Measurements from ENCODE around the gene LURAP1L. TPM values are rescaled to one million over a fixed set of nuclear protein-coding genes. Genes with fewer than 3 reads are reported as not detected.

Gene LURAP1L
- total RNA-seq, 4 donors from 2014 or later, result 1.5 to 15.6 (median 9.4) TPM

- TF ChIP-seq CTCF (IDR thresholded peaks at IDR 0.05) (no peak), POLR2A (IDR thresholded peaks at IDR 0.05) (no peak)
Observed at GRCh38 chr9:12808569-12808968, 33.7 kb downstream of the LURAP1L start.

GRCh38 chr9:12809720-12810119, 34.9 kb downstream of the LURAP1L start:
- Histone ChIP-seq H3K27me3 (no peaks in the 10 kb centered on the region), H3K36me3 (no peaks in the 10 kb centered on the region), H3K9me3 (no peaks in the 10 kb centered on the region), H3K4me3 (no peak overlapping the region), H3K27ac (no peak overlapping the region), H3K4me1 (no peaks in the 10 kb centered on the region)
- no peak for DNase-seq
- TF ChIP-seq CTCF (IDR thresholded peaks at IDR 0.05) (no peak), POLR2A (IDR thresholded peaks at IDR 0.05) (no peak)
- intact Hi-C loops (cut with DNase I; ENCODE audit: low total_unique reads), result no loop called here

More at GRCh38 chr9:12808569-12808968, 33.7 kb downstream of the LURAP1L start:
- Histone ChIP-seq H3K9me3 (no peaks in the 10 kb centered on the region), H3K27me3 (no peaks in the 10 kb centered on the region), H3K4me1 (no peaks in the 10 kb centered on the region), H3K27ac (no peak overlapping the region), H3K36me3 (no peaks in the 10 kb centered on the region), H3K4me3 (no peak overlapping the region)
- no peak for DNase-seq
- intact Hi-C loops (cut with DNase I; ENCODE audit: low total_unique reads), result no loop called here

- intact Hi-C loops (cut with DNase I; ENCODE audit: low total_unique reads), result no loop called here
- H3K4me1 ChIP-seq, result no peaks in the 10 kb centered on the region
- H3K27ac ChIP-seq, result peak overlapping the region; percentile 35 to 76
- TF ChIP-seq POLR2A (IDR thresholded peaks at IDR 0.05) (no peak), CTCF (IDR thresholded peaks at IDR 0.05) (no peak)
- no peak overlapping the region for H3K4me3 ChIP-seq
- no peaks in the 10 kb centered on the region for H3K36me3 ChIP-seq
- H3K27me3 ChIP-seq, result no peaks in the 10 kb centered on the region
- no peak for DNase-seq
- H3K9me3 ChIP-seq, result no peaks in the 10 kb centered on the region
Observed at GRCh38 chr9:12811935-12812334, 37.1 kb downstream of the LURAP1L start.

- peak overlapping the region; percentile 76 to 92 for H3K27ac ChIP-seq
- H3K9me3 ChIP-seq, result no peaks in the 10 kb centered on the region
- intact Hi-C loops (cut with DNase I; ENCODE audit: low total_unique reads), result no loop called here
- DNase-seq, result no peak
- TF ChIP-seq POLR2A (IDR thresholded peaks at IDR 0.05) (no peak), CTCF (IDR thresholded peaks at IDR 0.05) (no peak)
- H3K36me3 ChIP-seq, result no peaks in the 10 kb centered on the region
- H3K27me3 ChIP-seq, result no peaks in the 10 kb centered on the region
- H3K4me1 ChIP-seq, result no peaks in the 10 kb centered on the region
- H3K4me3 ChIP-seq, result no peak overlapping the region
Observed at GRCh38 chr9:12812710-12813109, 37.9 kb downstream of the LURAP1L start.

- intact Hi-C loops (cut with DNase I; ENCODE audit: low total_unique reads), result no loop called here
- Histone ChIP-seq H3K9me3 (no peaks in the 10 kb centered on the region), H3K27ac (peak overlapping the region; percentile 76 to 92), H3K36me3 (no peaks in the 10 kb centered on the region), H3K27me3 (no peaks in the 10 kb centered on the region), H3K4me3 (no peak overlapping the region), H3K4me1 (no peaks in the 10 kb centered on the region)
- no peak for DNase-seq
- no peak for TF ChIP-seq CTCF (IDR thresholded peaks at IDR 0.05)
- no peak for TF ChIP-seq POLR2A (IDR thresholded peaks at IDR 0.05)
Observed at GRCh38 chr9:12813533-12813932, 38.7 kb downstream of the LURAP1L start.
